GM12865 (cell line): ENCODE data around the gene CLDN22.

ENCODE experiments used
- DNase-seq: peaks from one replicate; pipeline ENCODE4 v3.0.0; 2010; ENCODE audit warnings: low read depth
- H3K4me3 ChIP-seq: 2 replicates; pipeline ENCODE4 v1.5.1; 2011; ENCODE audit warnings: mild to moderate bottlenecking, low read depth, low read length, control low read depth
- TF ChIP-seq, protein P1 (sequence below): IDR thresholded peaks from 2 replicates; pipeline ENCODE4 v1.5.1; 2011; ENCODE audit warnings: low read length, control low read depth, low read depth, inconsistent platforms; ENCODE audit not compliant: insufficient read depth; ENCODE audit errors: missing control alignments

The CLDN22 gene

GRCh38 chr4:183337833-183338232 is 17.8 kb upstream of the CLDN22 start:
- no peak for DNase-seq
- no peak overlapping the region for H3K4me3 ChIP-seq
- TF ChIP-seq, protein P1, sequence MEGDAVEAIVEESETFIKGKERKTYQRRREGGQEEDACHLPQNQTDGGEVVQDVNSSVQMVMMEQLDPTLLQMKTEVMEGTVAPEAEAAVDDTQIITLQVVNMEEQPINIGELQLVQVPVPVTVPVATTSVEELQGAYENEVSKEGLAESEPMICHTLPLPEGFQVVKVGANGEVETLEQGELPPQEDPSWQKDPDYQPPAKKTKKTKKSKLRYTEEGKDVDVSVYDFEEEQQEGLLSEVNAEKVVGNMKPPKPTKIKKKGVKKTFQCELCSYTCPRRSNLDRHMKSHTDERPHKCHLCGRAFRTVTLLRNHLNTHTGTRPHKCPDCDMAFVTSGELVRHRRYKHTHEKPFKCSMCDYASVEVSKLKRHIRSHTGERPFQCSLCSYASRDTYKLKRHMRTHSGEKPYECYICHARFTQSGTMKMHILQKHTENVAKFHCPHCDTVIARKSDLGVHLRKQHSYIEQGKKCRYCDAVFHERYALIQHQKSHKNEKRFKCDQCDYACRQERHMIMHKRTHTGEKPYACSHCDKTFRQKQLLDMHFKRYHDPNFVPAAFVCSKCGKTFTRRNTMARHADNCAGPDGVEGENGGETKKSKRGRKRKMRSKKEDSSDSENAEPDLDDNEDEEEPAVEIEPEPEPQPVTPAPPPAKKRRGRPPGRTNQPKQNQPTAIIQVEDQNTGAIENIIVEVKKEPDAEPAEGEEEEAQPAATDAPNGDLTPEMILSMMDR: no peak

DNA sequence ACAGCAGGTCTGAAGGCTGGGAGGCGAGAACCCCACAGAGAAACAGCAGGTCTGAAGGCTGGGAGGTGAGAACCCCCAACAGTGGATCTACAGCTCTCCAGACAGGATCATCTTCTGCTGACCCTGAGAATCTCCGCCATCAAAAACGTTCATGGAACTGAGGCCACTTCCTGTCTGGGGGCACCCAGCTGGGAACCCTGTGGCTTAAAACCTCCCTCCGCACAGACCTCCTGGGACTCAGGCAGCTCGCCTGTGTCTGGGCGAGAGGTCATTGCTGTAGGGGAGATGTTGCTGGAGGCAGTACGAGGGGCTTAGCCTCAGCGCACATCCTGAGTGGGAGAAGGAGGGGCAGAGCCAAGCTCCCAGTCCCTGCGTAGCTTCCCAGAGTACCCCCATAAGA is 17.3 kb upstream of the CLDN22 start:
- TF ChIP-seq, protein P1: no peak
- DNase-seq: no peak
- H3K4me3 ChIP-seq: no peak overlapping the region

- no peak overlapping the region for H3K4me3 ChIP-seq
- DNase-seq: no peak
- TF ChIP-seq, protein P1: no peak
Observed at GRCh38 chr4:183335369-183335940, 15.4 kb upstream of the CLDN22 start.

- TF ChIP-seq, protein P1: no peak
- H3K4me3 ChIP-seq: no peak overlapping the region
- no peak for DNase-seq
Observed at GRCh38 chr4:183333983-183334382, 13.9 kb upstream of the CLDN22 start.

GRCh38 chr4:183333202-183333601 is 13.1 kb upstream of the CLDN22 start:
- H3K4me3 ChIP-seq: no peak overlapping the region
- TF ChIP-seq, protein P1: no peak
- no peak for DNase-seq

GRCh38 chr4:183332447-183332846 is 12.4 kb upstream of the CLDN22 start:
- TF ChIP-seq, protein P1: no peak
- DNase-seq: no peak
- H3K4me3 ChIP-seq: no peak overlapping the region

DNA sequence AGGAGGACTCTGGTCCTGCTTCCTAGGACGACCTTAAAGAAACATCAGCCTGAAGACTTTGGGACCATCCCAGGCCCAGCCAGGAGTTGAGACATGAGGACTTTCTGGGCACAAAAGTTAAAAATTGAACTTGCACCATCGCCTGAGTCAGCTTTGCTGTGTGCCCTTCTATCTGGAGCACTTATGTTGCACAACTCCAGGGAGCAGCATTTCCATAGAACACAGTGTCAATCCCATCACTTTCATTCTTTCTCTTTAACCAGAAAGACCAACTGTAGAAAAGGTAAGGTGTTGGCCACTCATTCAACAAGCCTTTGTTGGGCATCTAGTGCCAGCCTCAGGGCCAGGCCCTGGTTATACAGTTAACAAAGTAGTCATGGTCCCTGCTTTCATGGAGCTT is 10.8 kb upstream of the CLDN22 start:
- TF ChIP-seq, protein P1: no peak
- no peak overlapping the region for H3K4me3 ChIP-seq
- DNase-seq: no peak
